ENCODE measurements around the gene MED14. TPM values are rescaled to one million over a fixed set of nuclear protein-coding genes. Genes with fewer than 3 reads are reported as not detected.

MED14 gene
- total and polyA plus RNA-seq, 10 of the 15 experiments (the other 5 are each of a cell fraction or from before 2014, with no cell fraction given): 8.8 to 99.4 (median 29.4) TPM

DNA sequence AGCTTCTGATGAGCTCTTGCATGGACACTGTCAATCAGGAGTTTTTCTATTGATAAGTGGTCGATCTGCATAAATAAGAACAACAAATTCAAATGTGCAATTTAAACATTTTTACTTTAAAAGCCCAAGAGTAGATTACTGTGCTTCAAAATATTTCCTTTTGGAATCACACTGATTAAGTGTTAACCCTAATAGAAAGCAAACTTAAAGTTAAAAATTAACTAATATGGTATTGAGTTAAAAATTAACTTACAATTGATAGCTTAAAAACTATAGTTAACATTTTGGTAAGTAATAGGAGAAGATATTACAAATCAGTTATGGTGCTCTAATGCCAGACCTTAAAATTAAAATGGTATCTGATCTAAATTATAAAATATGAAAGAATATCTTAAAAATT, 25.9 kb downstream of the MED14 start:
- ChIA-PET RAD21 (ENCODE audit: unreplicated experiment) (interaction anchor here (1.1 to 2.1 kb wide), 5 partner anchors 28 to 406 kb away, joined by 3 to 5 read pairs (median 4); no protein-coding TSS in a partner anchor), SMC1A (ENCODE audit: uncharacterized antibody, unreplicated experiment) (interaction anchor here (0.9 to 1.6 kb wide), 6 partner anchors 10 to 58 kb away, joined by 3 to 5 read pairs (median 4); no protein-coding TSS in a partner anchor), POLR2A (no interaction called here), CTCF (interaction anchor here (0.6 to 2.0 kb wide), 6 partner anchors 9 to 441 kb away, joined by 3 to 7 read pairs (median 4); no protein-coding TSS in a partner anchor)
- Histone ChIP-seq H3K36me3 (ENCODE audit: control insufficient read depth in 2 of 2, insufficient read depth in 2 of 2, low read length in 1 of 2) (peaks cover 2 to 11% of the 10 kb centered on the region in 2 experiments; a peak in 3 of 4 replicates), H3K27me3 (replicated peaks in 1 of 2; ENCODE audit: control insufficient read depth in 2 of 2, insufficient read depth in 2 of 2, low read length in 1 of 2) (no peaks in the 10 kb centered on the region), H4K20me1 (ENCODE audit: control insufficient read depth, insufficient read depth) (no peaks in the 10 kb centered on the region), H3K27ac (ENCODE audit: control insufficient read depth, insufficient read depth) (no peak overlapping the region), H3K79me2 (ENCODE audit: control insufficient read depth, insufficient read depth, low read length) (no peaks in the 10 kb centered on the region), H3K9me3 (replicated peaks; ENCODE audit: control insufficient read depth, insufficient read depth, low read length) (no peaks in the 10 kb centered on the region), H3K9ac (ENCODE audit: control insufficient read depth, insufficient read depth, low read length) (no peak overlapping the region), H3K4me1 (ENCODE audit: control insufficient read depth, insufficient read depth, low read length) (no peaks in the 10 kb centered on the region), H2AFZ (ENCODE audit: control insufficient read depth, low read depth, low read length) (no peak overlapping the region), H3K4me2 (ENCODE audit: control insufficient read depth, insufficient read depth) (no peak overlapping the region), H3K4me3 (no peak overlapping the region)
- intact Hi-C loops (cut with micrococcal nuclease; ENCODE audit: unreplicated experiment) (no loop called here), in situ Hi-C loops (cut with MboI) (no loop called here)
- TF ChIP-seq FOS (IDR thresholded peaks at IDR 0.05; ENCODE audit: borderline replicate concordance, extremely low read depth, insufficient read length) (no peak), CREM (IDR thresholded peaks at IDR 0.05; ENCODE audit: low read depth) (no peak), FOXM1 (IDR thresholded peaks at IDR 0.05; ENCODE audit: low read depth, low read length) (no peak), MXI1 (IDR thresholded peaks at IDR 0.05; ENCODE audit: low read depth, low read length) (no peak), EGR1 (IDR thresholded peaks at IDR 0.05; ENCODE audit: borderline replicate concordance in 1 of 2, low read depth in 2 of 2, low read length in 2 of 2) (no peak), TAF1 (IDR thresholded peaks at IDR 0.05; ENCODE audit: borderline replicate concordance, low read depth, low read length) (no peak), SMC3 (IDR thresholded peaks at IDR 0.05; ENCODE audit: borderline replicate concordance, low read length) (no peak), MEF2B (IDR thresholded peaks at IDR 0.05; ENCODE audit: partially characterized antibody, poor library complexity, severe bottlenecking) (no peak), IKZF2 (IDR thresholded peaks at IDR 0.05) (no peak), EED (IDR thresholded peaks at IDR 0.05; ENCODE audit: low read depth) (no peak), BHLHE40 (IDR thresholded peaks at IDR 0.05; ENCODE audit: borderline replicate concordance in 1 of 2, low read depth in 2 of 2, low read length in 1 of 2) (no peak), BRCA1 (IDR thresholded peaks at IDR 0.05; ENCODE audit: low read depth, low read length) (no peak)
- TF ChIP-seq, protein P1, sequence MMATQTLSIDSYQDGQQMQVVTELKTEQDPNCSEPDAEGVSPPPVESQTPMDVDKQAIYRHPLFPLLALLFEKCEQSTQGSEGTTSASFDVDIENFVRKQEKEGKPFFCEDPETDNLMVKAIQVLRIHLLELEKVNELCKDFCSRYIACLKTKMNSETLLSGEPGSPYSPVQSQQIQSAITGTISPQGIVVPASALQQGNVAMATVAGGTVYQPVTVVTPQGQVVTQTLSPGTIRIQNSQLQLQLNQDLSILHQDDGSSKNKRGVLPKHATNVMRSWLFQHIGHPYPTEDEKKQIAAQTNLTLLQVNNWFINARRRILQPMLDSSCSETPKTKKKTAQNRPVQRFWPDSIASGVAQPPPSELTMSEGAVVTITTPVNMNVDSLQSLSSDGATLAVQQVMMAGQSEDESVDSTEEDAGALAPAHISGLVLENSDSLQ (IDR thresholded peaks at IDR 0.05): no peak
- TF ChIP-seq, protein P2, sequence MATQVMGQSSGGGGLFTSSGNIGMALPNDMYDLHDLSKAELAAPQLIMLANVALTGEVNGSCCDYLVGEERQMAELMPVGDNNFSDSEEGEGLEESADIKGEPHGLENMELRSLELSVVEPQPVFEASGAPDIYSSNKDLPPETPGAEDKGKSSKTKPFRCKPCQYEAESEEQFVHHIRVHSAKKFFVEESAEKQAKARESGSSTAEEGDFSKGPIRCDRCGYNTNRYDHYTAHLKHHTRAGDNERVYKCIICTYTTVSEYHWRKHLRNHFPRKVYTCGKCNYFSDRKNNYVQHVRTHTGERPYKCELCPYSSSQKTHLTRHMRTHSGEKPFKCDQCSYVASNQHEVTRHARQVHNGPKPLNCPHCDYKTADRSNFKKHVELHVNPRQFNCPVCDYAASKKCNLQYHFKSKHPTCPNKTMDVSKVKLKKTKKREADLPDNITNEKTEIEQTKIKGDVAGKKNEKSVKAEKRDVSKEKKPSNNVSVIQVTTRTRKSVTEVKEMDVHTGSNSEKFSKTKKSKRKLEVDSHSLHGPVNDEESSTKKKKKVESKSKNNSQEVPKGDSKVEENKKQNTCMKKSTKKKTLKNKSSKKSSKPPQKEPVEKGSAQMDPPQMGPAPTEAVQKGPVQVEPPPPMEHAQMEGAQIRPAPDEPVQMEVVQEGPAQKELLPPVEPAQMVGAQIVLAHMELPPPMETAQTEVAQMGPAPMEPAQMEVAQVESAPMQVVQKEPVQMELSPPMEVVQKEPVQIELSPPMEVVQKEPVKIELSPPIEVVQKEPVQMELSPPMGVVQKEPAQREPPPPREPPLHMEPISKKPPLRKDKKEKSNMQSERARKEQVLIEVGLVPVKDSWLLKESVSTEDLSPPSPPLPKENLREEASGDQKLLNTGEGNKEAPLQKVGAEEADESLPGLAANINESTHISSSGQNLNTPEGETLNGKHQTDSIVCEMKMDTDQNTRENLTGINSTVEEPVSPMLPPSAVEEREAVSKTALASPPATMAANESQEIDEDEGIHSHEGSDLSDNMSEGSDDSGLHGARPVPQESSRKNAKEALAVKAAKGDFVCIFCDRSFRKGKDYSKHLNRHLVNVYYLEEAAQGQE (IDR thresholded peaks at IDR 0.05; ENCODE audit: low read depth, low read length): no peak
- no peak for DNase-seq (ENCODE audit: low read depth, low spot score)
- ATAC-seq: no peak
- no TSS peak for BruUV-seq (replicated peaks)
- WGBS (ENCODE audit: insufficient coverage, insufficient replicate concordance, low lambda C conversion rate, missing lambda C conversion rate): 92% methylated on average over 1 of the region's 1 CpG
- no peak for FAIRE-seq

Measured in GM12878 (cell line).